Osteoblast (primary cell): ENCODE results near the gene LIPC. TPM values are rescaled to one million over a fixed set of nuclear protein-coding genes. Genes with fewer than 3 reads are reported as not detected.

Source experiments
- DNase-seq: peaks from one replicate; pipeline ENCODE4 v3.0.0; 2011; ENCODE audit warnings: low spot score, mixed read lengths; ENCODE audit not compliant: insufficient read length; ENCODE audit errors: missing footprints
- H2AFZ ChIP-seq: 2 replicates; pipeline ENCODE4 v1.6.0; 2011; ENCODE audit warnings: mild to moderate bottlenecking, low read length
- H3K27ac ChIP-seq: 2 replicates; pipeline ENCODE4 v1.5.1; 2011; ENCODE audit warnings: mild to moderate bottlenecking, low read depth, low read length, moderate library complexity
- H3K27me3 ChIP-seq: 2 replicates; pipeline ENCODE4 v1.6.0; 2012; ENCODE audit warnings: mild to moderate bottlenecking, control low read depth, inconsistent platforms, low read length, moderate library complexity; ENCODE audit not compliant: insufficient read depth
- H3K36me3 ChIP-seq: 2 replicates; pipeline ENCODE4 v1.5.1; 2011; ENCODE audit warnings: mild to moderate bottlenecking, low read length, control low read depth, moderate library complexity; ENCODE audit not compliant: insufficient read depth
- H3K4me1 ChIP-seq: 2 replicates; pipeline ENCODE4 v1.5.1; 2011; ENCODE audit warnings: mild to moderate bottlenecking, low read length, control low read depth, moderate library complexity; ENCODE audit not compliant: insufficient read depth
- H3K4me2 ChIP-seq: 2 replicates; pipeline ENCODE4 v1.6.0; 2011; ENCODE audit warnings: mild to moderate bottlenecking, low read length; ENCODE audit not compliant: insufficient read depth
- H3K4me3 ChIP-seq: fragments of 200-600 bp; sonication (generic); 3 replicates; pipeline ENCODE4 v1.5.1; 2012; ENCODE audit warnings: mild to moderate bottlenecking, low read length, inconsistent platforms; ENCODE audit not compliant: insufficient read depth
- H3K79me2 ChIP-seq: 2 replicates; pipeline ENCODE4 v1.6.0; 2012; ENCODE audit warnings: mild to moderate bottlenecking, low read length, control low read depth, inconsistent platforms; ENCODE audit not compliant: insufficient read depth
- H3K9me3 ChIP-seq: 2 replicates; pipeline ENCODE4 v1.5.1; 2011; ENCODE audit warnings: low read depth, low read length, control low read depth
- H4K20me1 ChIP-seq: 2 replicates; pipeline ENCODE4 v1.6.0; 2012; ENCODE audit warnings: mild to moderate bottlenecking, low read length, control low read depth; ENCODE audit not compliant: insufficient read depth
- total RNA-seq: library from RNA; depleted of rRNA; stranded (reverse); fragments of >200 nt; gene quantifications from 2 replicates; pipeline ENCODE4 v1.2.3, GENCODE V29; 2012
- TF ChIP-seq, protein P1 (sequence below): IDR thresholded peaks from 2 replicates; pipeline ENCODE4 v1.5.1; 2011; ENCODE audit warnings: mild to moderate bottlenecking, low read depth, low read length, moderate library complexity; ENCODE audit errors: extremely low read depth

Gene LIPC
- total RNA-seq, 1 donor: 1.1 TPM

- Histone ChIP-seq H3K27me3 (no peaks in the 10 kb centered on the region), H3K36me3 (no peaks in the 10 kb centered on the region), H3K4me3 (no peak overlapping the region), H3K79me2 (no peaks in the 10 kb centered on the region), H2AFZ (no peak overlapping the region), H3K9me3 (no peaks in the 10 kb centered on the region), H3K4me1 (peaks cover 31% of the 10 kb centered on the region), H3K4me2 (no peak overlapping the region), H3K27ac (no peak overlapping the region), H4K20me1 (no peaks in the 10 kb centered on the region)
- TF ChIP-seq, protein P1, sequence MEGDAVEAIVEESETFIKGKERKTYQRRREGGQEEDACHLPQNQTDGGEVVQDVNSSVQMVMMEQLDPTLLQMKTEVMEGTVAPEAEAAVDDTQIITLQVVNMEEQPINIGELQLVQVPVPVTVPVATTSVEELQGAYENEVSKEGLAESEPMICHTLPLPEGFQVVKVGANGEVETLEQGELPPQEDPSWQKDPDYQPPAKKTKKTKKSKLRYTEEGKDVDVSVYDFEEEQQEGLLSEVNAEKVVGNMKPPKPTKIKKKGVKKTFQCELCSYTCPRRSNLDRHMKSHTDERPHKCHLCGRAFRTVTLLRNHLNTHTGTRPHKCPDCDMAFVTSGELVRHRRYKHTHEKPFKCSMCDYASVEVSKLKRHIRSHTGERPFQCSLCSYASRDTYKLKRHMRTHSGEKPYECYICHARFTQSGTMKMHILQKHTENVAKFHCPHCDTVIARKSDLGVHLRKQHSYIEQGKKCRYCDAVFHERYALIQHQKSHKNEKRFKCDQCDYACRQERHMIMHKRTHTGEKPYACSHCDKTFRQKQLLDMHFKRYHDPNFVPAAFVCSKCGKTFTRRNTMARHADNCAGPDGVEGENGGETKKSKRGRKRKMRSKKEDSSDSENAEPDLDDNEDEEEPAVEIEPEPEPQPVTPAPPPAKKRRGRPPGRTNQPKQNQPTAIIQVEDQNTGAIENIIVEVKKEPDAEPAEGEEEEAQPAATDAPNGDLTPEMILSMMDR: no peak
- peak; percentile 17 for DNase-seq
Observed at GRCh38 chr15:58393241-58393662, 38.5 kb upstream of the LIPC start.

DNA sequence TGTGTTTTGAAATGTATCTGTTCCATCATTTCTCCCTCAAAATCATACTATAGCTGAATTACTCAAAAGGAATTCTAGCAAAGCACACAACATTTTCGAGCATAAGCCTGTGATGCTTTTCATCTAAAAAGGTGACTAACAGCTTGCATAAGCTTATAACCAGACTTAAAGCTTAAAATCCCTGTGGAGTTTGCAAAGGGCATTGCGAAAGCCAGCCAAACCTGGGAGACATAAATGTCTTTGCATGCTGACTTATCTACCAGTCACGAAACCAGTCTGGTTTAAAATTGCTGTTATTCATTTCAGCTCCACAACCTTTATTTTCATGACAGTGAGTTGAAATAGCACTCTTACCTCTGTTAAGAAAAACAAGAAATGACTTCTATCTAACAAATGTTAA is 35.6 kb upstream of the LIPC start:
- Histone ChIP-seq H3K4me3 (no peak overlapping the region), H2AFZ (no peak overlapping the region), H3K4me2 (peak overlapping the region; percentile 67), H3K79me2 (no peaks in the 10 kb centered on the region), H3K9me3 (no peaks in the 10 kb centered on the region), H3K27me3 (no peaks in the 10 kb centered on the region), H3K4me1 (peaks cover 20% of the 10 kb centered on the region), H3K36me3 (no peaks in the 10 kb centered on the region), H4K20me1 (no peaks in the 10 kb centered on the region), H3K27ac (peak overlapping the region; percentile 68)
- DNase-seq: peak; percentile 80
- TF ChIP-seq, protein P1: no peak

DNA sequence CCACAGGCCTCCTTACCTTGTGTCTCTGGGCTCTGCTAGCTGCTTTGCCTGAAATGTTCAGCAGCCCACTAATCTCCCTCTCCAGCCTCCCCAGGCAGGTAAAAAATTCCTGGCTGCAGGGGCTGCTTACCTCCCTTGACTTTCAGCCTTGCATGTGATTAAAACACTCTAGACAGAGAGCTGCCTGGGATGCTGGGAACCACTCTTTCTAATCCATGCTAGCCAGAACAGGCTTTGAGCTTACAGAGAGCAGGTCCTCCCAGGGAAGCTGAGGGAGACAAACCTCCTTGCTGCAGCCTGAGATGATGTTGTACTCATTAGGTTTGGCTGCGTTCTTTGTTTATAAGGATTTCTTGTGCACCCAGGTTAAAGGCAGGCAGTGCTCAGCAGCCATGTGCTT is 33.7 kb upstream of the LIPC start:
- Histone ChIP-seq H4K20me1 (no peaks in the 10 kb centered on the region), H3K9me3 (no peaks in the 10 kb centered on the region), H2AFZ (no peak overlapping the region), H3K4me1 (peaks cover 20% of the 10 kb centered on the region), H3K27ac (no peak overlapping the region), H3K79me2 (no peaks in the 10 kb centered on the region), H3K4me3 (no peak overlapping the region), H3K4me2 (no peak overlapping the region), H3K36me3 (no peaks in the 10 kb centered on the region), H3K27me3 (peaks cover 3% of the 10 kb centered on the region)
- TF ChIP-seq, protein P1: no peak
- DNase-seq: no peak

DNA sequence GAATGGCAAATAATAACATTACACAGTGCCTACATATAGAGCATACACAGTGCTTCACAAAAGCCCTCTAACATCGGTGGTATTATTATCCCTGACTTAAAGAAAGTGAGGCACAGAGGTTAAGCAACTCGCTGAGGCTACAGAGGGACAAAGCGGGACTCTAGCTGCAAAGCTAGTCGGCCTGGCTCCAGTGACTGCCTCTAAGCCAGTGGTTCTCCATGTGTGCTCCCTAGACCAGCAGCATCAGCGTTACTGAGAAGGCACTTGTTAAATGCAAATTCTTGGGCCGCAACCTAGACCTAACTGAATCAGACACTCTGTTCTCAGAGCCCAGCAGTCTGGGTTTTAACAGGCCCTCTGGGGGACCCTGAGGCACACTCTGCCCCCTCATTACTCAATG is 33.1 kb upstream of the LIPC start:
- Histone ChIP-seq H3K27ac (no peak overlapping the region), H2AFZ (no peak overlapping the region), H3K4me3 (no peak overlapping the region), H4K20me1 (no peaks in the 10 kb centered on the region), H3K4me1 (peaks cover 20% of the 10 kb centered on the region), H3K9me3 (no peaks in the 10 kb centered on the region), H3K4me2 (no peak overlapping the region), H3K36me3 (no peaks in the 10 kb centered on the region), H3K27me3 (peaks cover 3% of the 10 kb centered on the region), H3K79me2 (no peaks in the 10 kb centered on the region)
- TF ChIP-seq, protein P1: no peak
- no peak for DNase-seq
